ENCODE data around the gene HPS1.
A peak's percentile ranks its signal among the peaks of the same experiment; 100 is the strongest.

HPS1 gene

GRCh38 chr10:98400482-98400881 is 46.3 kb downstream of the HPS1 start:
- H3K79me1 ChIP-seq (ENCODE audit: low read length): no peaks in the 10 kb centered on the region
- no peak overlapping the region for H3K4me2 ChIP-seq (ENCODE audit: low read length)
- WGBS (ENCODE audit: extremely low coverage, insufficient coverage, insufficient read length): 100% methylated on average over 1 of the region's 2 CpGs
- no peak for DNase-seq
- H3K36me3 ChIP-seq (ENCODE audit: control insufficient read depth in 1 of 2, insufficient read depth in 2 of 2, low read length in 2 of 2): no peaks in the 10 kb centered on the region
- H2AFZ ChIP-seq (ENCODE audit: insufficient read depth, low read length, poor library complexity): no peak overlapping the region
- H3K14ac ChIP-seq (ENCODE audit: low read length): no peak overlapping the region
- no peak overlapping the region for H2BK120ac ChIP-seq (ENCODE audit: insufficient read depth, low read length, poor library complexity)
- no peak overlapping the region for H4K12ac ChIP-seq (ENCODE audit: low read depth, low read length)
- peak overlapping the region; percentile 54 for H3K9ac ChIP-seq (ENCODE audit: low read length)
- H2AK5ac ChIP-seq (ENCODE audit: low read length): no peak overlapping the region
- H3K9me3 ChIP-seq (ENCODE audit: insufficient read depth, low read depth, low read length): peaks cover 2% of the 10 kb centered on the region
- H2BK12ac ChIP-seq (ENCODE audit: low read length): no peak overlapping the region
- H3K23ac ChIP-seq (ENCODE audit: low read length): peak overlapping the region; percentile 80
- H3K18ac ChIP-seq (ENCODE audit: low read length): no peak overlapping the region
- no peak overlapping the region for H4K8ac ChIP-seq (ENCODE audit: low read depth, low read length)
- no peak overlapping the region for H2BK5ac ChIP-seq (ENCODE audit: low read depth, low read length, poor library complexity)
- H3K27me3 ChIP-seq (ENCODE audit: insufficient read depth, low read length): no peaks in the 10 kb centered on the region
- H3K79me2 ChIP-seq (ENCODE audit: control insufficient read depth, insufficient read depth, low read length, poor library complexity): no peaks in the 10 kb centered on the region
- H3K27ac ChIP-seq (ENCODE audit: low read depth, low read length): no peak overlapping the region
- peak overlapping the region; percentile 44 for H3K4me3 ChIP-seq (ENCODE audit: low read depth, low read length)
- H4K91ac ChIP-seq (ENCODE audit: low read depth, low read length): no peak overlapping the region
- H3K4ac ChIP-seq (ENCODE audit: low read depth, low read length): no peak overlapping the region
- H3K4me1 ChIP-seq (ENCODE audit: control insufficient read depth in 1 of 2, insufficient read depth in 2 of 2, low read length in 2 of 2): no peaks in the 10 kb centered on the region

DNA sequence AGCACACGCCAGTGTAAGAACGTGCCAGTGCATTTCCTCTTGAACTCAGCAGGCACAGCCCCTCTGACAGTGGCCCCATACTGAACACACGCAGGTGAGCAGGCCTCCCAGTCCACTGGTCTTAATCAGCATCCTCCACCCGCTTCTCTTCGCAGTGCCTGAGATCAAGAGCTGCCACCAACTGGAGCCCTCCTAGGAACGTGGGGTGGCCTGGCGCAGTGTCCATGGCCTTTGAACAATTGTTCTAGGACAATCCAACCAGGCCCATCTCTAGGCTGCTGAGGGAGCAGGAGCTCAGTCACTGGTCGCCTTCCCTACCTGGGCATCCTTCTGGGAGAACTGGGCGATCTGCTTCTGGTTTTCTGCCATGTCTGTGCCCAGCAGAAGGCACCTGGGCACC is 47.0 kb downstream of the HPS1 start:
- H3K9me3 ChIP-seq (ENCODE audit: insufficient read depth, low read depth, low read length): peaks cover 2% of the 10 kb centered on the region
- H3K4ac ChIP-seq (ENCODE audit: low read depth, low read length): no peak overlapping the region
- no peak overlapping the region for H4K12ac ChIP-seq (ENCODE audit: low read depth, low read length)
- no peak overlapping the region for H2BK5ac ChIP-seq (ENCODE audit: low read depth, low read length, poor library complexity)
- H3K23ac ChIP-seq (ENCODE audit: low read length): no peak overlapping the region
- no peak overlapping the region for H2AK5ac ChIP-seq (ENCODE audit: low read length)
- no peaks in the 10 kb centered on the region for H3K4me1 ChIP-seq (ENCODE audit: control insufficient read depth in 1 of 2, insufficient read depth in 2 of 2, low read length in 2 of 2)
- H2AFZ ChIP-seq (ENCODE audit: insufficient read depth, low read length, poor library complexity): no peak overlapping the region
- no peak overlapping the region for H3K27ac ChIP-seq (ENCODE audit: low read depth, low read length)
- no peak overlapping the region for H4K8ac ChIP-seq (ENCODE audit: low read depth, low read length)
- WGBS (ENCODE audit: extremely low coverage, insufficient coverage, insufficient read length): no CpG with 5 or more reads among the region's 9 CpGs
- H3K4me3 ChIP-seq (ENCODE audit: low read depth, low read length): no peak overlapping the region
- H2BK120ac ChIP-seq (ENCODE audit: insufficient read depth, low read length, poor library complexity): no peak overlapping the region
- no peaks in the 10 kb centered on the region for H3K36me3 ChIP-seq (ENCODE audit: control insufficient read depth in 1 of 2, insufficient read depth in 2 of 2, low read length in 2 of 2)
- no peak overlapping the region for H3K4me2 ChIP-seq (ENCODE audit: low read length)
- H3K9ac ChIP-seq (ENCODE audit: low read length): no peak overlapping the region
- DNase-seq: no peak
- H3K27me3 ChIP-seq (ENCODE audit: insufficient read depth, low read length): no peaks in the 10 kb centered on the region
- no peak overlapping the region for H3K18ac ChIP-seq (ENCODE audit: low read length)
- H3K79me2 ChIP-seq (ENCODE audit: control insufficient read depth, insufficient read depth, low read length, poor library complexity): no peaks in the 10 kb centered on the region
- no peak overlapping the region for H3K14ac ChIP-seq (ENCODE audit: low read length)
- no peak overlapping the region for H2BK12ac ChIP-seq (ENCODE audit: low read length)
- no peak overlapping the region for H4K91ac ChIP-seq (ENCODE audit: low read depth, low read length)
- H3K79me1 ChIP-seq (ENCODE audit: low read length): no peaks in the 10 kb centered on the region

DNA sequence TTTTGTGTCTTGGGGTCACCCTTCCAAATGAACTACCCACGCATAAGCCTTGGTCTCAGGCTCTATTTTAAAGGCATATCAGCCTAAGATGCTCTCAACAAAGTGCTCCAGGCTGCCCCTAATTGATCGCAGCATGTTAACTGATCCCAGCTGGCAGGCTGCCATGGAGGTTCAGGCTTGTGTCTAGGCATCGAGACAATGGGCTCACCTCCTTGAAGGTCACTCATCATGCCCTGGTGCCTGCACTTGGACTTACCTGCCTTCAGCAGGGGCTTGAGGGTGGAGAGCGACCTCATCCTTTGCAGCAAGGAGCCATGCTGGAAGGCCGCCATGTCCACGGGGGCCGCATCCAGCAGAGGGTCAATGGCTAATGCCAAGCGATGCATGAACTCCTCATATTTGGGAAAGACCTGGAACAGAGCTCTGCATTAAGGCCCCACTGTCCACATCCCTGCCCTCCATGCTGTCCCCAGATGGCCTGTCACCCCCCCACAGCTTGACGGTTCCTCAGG is 49.6 kb downstream of the HPS1 start:
- no peaks in the 10 kb centered on the region for H3K36me3 ChIP-seq (ENCODE audit: control insufficient read depth in 1 of 2, insufficient read depth in 2 of 2, low read length in 2 of 2)
- no peak overlapping the region for H2AFZ ChIP-seq (ENCODE audit: insufficient read depth, low read length, poor library complexity)
- H3K4me3 ChIP-seq (ENCODE audit: low read depth, low read length): no peak overlapping the region
- no peak overlapping the region for H2BK5ac ChIP-seq (ENCODE audit: low read depth, low read length, poor library complexity)
- no peak overlapping the region for H3K4ac ChIP-seq (ENCODE audit: low read depth, low read length)
- H2BK120ac ChIP-seq (ENCODE audit: insufficient read depth, low read length, poor library complexity): no peak overlapping the region
- no peak overlapping the region for H3K14ac ChIP-seq (ENCODE audit: low read length)
- H3K4me2 ChIP-seq (ENCODE audit: low read length): no peak overlapping the region
- no peaks in the 10 kb centered on the region for H3K79me1 ChIP-seq (ENCODE audit: low read length)
- H4K12ac ChIP-seq (ENCODE audit: low read depth, low read length): no peak overlapping the region
- DNase-seq: no peak
- H2BK12ac ChIP-seq (ENCODE audit: low read length): no peak overlapping the region
- no CpG with 5 or more reads among the region's 9 CpGs for WGBS (ENCODE audit: extremely low coverage, insufficient coverage, insufficient read length)
- H2AK5ac ChIP-seq (ENCODE audit: low read length): no peak overlapping the region
- no peak overlapping the region for H4K8ac ChIP-seq (ENCODE audit: low read depth, low read length)
- no peak overlapping the region for H3K27ac ChIP-seq (ENCODE audit: low read depth, low read length)
- H3K4me1 ChIP-seq (ENCODE audit: control insufficient read depth in 1 of 2, insufficient read depth in 2 of 2, low read length in 2 of 2): no peaks in the 10 kb centered on the region
- H3K23ac ChIP-seq (ENCODE audit: low read length): no peak overlapping the region
- no peak overlapping the region for H4K91ac ChIP-seq (ENCODE audit: low read depth, low read length)
- no peaks in the 10 kb centered on the region for H3K79me2 ChIP-seq (ENCODE audit: control insufficient read depth, insufficient read depth, low read length, poor library complexity)
- H3K18ac ChIP-seq (ENCODE audit: low read length): no peak overlapping the region
- H3K9me3 ChIP-seq (ENCODE audit: insufficient read depth, low read depth, low read length): peaks cover 2% of the 10 kb centered on the region
- no peaks in the 10 kb centered on the region for H3K27me3 ChIP-seq (ENCODE audit: insufficient read depth, low read length)
- no peak overlapping the region for H3K9ac ChIP-seq (ENCODE audit: low read length)

- no CpG with 5 or more reads among the region's 6 CpGs for WGBS (ENCODE audit: extremely low coverage, insufficient coverage, insufficient read length)
- Histone ChIP-seq H3K4me3 (ENCODE audit: low read depth, low read length) (no peak overlapping the region), H3K14ac (ENCODE audit: low read length) (no peak overlapping the region), H3K4me2 (ENCODE audit: low read length) (no peak overlapping the region), H3K27me3 (ENCODE audit: insufficient read depth, low read length) (no peaks in the 10 kb centered on the region), H4K12ac (ENCODE audit: low read depth, low read length) (no peak overlapping the region), H2AK5ac (ENCODE audit: low read length) (no peak overlapping the region), H2AFZ (ENCODE audit: insufficient read depth, low read length, poor library complexity) (no peak overlapping the region), H3K4ac (ENCODE audit: low read depth, low read length) (no peak overlapping the region), H3K23ac (ENCODE audit: low read length) (no peak overlapping the region), H3K36me3 (ENCODE audit: control insufficient read depth in 1 of 2, insufficient read depth in 2 of 2, low read length in 2 of 2) (no peaks in the 10 kb centered on the region), H2BK12ac (ENCODE audit: low read length) (no peak overlapping the region), H4K91ac (ENCODE audit: low read depth, low read length) (no peak overlapping the region), H3K18ac (ENCODE audit: low read length) (no peak overlapping the region), H3K27ac (ENCODE audit: low read depth, low read length) (no peak overlapping the region), H2BK120ac (ENCODE audit: insufficient read depth, low read length, poor library complexity) (no peak overlapping the region), H3K79me1 (ENCODE audit: low read length) (no peaks in the 10 kb centered on the region), H3K79me2 (ENCODE audit: control insufficient read depth, insufficient read depth, low read length, poor library complexity) (no peaks in the 10 kb centered on the region), H3K9me3 (ENCODE audit: insufficient read depth, low read depth, low read length) (peaks cover 2% of the 10 kb centered on the region), H4K8ac (ENCODE audit: low read depth, low read length) (no peak overlapping the region), H2BK5ac (ENCODE audit: low read depth, low read length, poor library complexity) (no peak overlapping the region), H3K9ac (ENCODE audit: low read length) (no peak overlapping the region), H3K4me1 (ENCODE audit: control insufficient read depth in 1 of 2, insufficient read depth in 2 of 2, low read length in 2 of 2) (no peaks in the 10 kb centered on the region)
- DNase-seq: no peak
Measured at GRCh38 chr10:98396096-98397063, 50.4 kb downstream of the HPS1 start.

All from trophoblast cell (in vitro differentiated cells and primary cell).